ENCODE results near the gene CLEC4D.
"Not testable (repeated sequence)": the region's sequence is repeated elsewhere in the genome, so short reads cannot be mapped to it uniquely, and the experiment has no call there.

The CLEC4D gene

DNA sequence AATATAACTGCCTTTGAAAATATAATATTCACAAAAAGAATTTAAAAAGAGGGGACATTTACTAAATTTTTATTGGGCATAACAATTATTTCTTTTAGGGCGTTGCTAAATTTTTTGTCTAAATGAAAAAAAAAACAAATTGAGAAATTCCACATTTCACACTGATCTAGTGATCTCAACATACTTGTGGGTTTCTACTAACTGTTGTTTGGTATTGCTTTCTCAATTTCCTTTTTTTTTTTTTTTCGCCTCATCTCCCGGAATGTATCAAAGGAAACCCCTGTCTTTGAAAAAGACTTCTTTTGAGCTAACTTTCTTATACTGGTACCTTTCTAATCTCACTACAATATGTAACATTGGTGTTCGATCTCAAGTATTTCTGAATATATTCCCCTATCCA, at the start of gene CLEC4D:
CLEC4D (plus strand) TSS at position 248 of the 400 bp plus-strand sequence. CDS start 230 bp downstream, outside the sequence.
- no peak for FAIRE-seq
- no peak for DNase-seq (ENCODE audit: low spot score)

DNA sequence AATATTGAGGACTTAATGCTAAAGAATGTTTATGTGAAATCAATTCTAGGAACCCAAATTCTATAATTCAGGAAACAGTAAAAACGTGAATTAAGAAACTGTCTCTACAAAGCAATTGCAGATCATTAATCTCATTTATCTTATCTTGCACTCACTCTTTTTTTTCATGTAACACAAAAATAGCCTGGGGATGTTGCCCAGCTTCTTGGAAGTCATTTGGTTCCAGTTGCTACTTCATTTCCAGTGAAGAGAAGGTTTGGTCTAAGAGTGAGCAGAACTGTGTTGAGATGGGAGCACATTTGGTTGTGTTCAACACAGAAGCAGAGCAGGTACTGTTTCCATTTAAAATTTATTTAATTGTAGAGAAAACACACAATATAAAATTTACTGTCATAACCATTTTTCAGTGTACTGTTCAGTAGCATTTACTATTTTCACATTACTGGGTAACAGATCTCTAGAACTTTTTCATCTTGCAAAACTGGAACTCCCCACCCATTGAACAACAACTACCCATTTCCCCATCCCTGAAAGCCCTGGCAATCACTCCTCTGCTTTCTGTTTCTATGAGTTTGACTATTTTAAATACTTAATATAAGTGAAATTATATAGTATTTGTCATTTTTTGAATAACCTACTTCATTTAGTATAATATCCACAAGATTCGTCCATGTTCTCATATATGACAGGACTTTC, 47.9 kb upstream of the CLEC4D start:
- FAIRE-seq (no peak), DNase-seq (ENCODE audit: low spot score) (no peak)

DNA sequence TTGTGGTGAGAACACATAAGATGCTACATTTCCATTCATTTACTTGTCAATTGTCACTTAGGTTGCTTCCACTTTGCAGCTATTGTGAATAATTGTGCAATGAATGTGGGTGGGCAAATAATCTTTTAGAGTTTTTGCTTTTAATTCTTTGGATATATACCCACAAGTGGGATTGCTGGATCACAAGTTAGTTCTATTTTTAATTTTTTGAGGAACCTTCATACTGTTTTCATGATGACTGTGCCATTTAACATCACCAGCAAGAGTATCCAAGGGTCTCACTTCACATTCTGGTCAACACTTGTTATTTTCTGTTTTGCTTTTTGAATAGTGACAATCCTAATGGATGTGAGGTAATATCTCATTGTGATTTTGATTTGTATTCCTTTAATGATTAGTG, 47.1 kb upstream of the CLEC4D start:
- no peak for FAIRE-seq
- no peak for DNase-seq (ENCODE audit: low spot score)

DNA sequence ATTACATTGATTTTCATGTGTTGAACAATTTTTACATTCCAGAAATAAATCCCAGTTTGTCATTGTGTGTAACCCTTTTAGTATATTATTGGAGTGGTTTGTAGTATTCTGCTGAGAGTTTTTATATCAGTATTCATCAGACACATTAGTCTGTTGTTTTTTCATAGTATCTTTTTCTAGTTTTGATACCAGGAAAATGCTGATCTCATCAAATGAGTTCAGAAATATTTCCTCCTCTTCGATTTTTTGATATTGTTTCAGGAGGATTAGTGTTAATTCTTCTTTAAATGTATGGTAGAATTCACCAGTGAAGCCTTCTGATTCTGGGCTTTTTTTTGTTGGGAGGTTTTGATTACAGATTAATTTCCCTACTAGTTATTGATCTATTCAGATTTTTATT, 42.2 kb upstream of the CLEC4D start:
- no peak for FAIRE-seq
- DNase-seq (ENCODE audit: low spot score) = no peak

DNA sequence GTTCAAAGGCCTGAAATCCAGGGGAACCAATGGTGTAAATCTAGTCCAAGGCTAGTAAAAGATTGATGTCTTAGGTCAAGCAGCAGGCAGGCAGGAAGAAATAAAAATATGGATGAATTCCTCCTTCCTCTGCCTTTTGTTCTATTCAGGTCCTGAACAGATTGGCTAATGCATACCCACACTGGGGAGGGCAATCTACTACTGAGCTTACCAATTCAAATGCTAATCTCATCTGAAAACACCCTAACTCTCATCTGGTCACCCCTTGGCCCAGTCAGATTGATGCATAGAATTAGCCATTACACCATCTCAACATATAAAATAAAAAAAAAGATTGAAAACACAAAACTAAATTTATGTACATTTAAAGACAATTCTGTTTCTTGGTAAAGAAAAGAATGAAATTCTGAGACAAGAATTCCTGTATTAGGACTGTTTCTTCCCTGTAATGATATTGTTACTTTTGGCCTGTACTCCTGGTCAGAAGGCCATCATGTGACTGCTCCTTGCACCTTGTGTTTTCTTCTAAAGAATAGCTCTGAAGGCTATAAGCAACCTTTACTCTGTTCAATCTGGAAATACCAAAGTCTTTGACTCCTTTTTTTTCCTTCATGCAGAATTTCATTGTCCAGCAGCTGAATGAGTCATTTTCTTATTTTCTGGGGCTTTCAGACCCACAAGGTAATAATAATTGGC, 37.6 kb upstream of the CLEC4D start:
- no peak for FAIRE-seq
- no peak for DNase-seq (ENCODE audit: low spot score)

DNA sequence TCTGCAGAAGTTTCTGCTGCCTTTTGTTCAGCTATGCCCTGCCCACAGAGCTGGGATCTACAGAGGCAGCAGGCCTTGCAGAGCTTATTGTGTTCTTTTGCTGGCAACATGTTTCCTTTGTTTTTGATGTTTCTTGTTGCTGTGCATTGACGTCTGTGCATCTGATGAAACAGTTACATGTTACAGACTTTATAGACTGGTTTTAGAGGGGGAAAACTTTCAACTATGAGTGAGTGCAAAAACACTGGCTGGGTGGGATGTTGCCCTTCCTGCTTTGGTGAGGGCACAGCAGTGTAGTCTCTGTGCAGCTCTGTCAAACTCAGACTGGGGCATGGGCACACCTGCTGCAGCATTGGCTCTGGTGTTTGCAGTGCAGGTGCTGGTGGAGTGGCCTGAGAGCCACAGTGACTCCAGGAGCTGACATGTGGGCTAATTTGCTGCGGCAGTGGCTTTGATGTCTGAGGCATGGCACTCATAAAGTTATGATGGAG, 30.7 kb upstream of the CLEC4D start:
- FAIRE-seq (no peak), DNase-seq (ENCODE audit: low spot score) (no peak)

DNA sequence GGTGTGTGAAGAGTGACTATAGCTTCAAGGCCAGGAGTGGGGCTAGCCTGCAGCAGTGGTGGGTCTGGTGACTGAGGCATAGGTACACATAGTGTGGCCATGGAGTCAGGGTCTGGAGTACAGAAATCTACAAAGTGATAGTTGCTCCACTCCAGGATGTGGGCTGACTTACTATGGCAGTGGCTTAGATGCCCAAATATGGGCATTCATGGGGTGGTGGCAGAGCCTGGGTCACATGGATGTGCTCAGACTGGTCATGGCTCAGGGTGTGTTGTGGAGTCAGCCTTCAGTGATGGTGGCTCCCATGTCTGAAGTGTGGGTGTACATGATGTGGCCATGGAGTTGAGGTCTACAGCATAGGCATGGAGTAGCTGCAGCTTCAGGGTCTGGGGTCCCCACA, 30.2 kb upstream of the CLEC4D start:
- FAIRE-seq (no peak), DNase-seq (ENCODE audit: low spot score) (no peak)

DNA sequence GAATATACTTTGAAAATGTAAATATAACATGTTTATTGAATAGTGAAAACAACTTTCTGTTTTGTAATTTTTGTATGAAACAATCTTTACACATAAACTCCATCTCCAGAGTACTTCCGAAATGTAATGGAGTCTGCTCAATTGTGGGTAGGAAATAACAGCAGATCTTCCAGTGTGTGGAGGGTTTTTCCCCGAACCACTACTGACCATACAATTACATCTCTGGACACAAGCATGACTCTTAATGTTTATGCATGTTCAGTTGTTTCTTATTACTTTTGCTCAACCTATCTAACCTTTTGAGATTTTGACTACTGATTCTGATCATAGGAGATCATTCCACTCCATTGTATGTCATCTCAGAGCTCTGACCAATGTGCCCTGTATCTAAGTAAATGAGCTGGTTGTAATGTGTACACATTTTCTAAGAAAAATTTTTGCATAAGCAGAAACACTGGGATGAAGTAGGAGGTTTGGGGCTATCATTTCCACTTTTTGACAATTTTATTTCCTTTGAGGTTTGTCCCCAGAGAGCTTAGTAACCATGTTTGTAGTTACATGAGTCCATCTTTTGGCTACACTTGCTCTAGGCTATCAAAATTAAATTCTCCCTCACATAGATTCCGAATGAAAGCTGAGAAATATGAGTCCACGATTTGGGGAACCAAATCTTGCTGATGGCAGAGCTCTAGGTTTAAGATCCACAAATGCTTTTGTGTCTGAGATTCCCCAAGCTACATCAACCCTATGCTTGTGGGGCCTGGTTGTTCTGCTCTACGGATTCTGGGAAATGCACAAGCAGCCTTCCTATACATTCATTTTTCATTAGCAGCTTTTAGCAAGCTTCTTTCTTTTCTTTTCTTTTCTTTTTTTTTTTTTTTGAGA, 21.4 kb upstream of the CLEC4D start:
- DNase-seq (ENCODE audit: low spot score) = no peak
- FAIRE-seq = no peak

DNA sequence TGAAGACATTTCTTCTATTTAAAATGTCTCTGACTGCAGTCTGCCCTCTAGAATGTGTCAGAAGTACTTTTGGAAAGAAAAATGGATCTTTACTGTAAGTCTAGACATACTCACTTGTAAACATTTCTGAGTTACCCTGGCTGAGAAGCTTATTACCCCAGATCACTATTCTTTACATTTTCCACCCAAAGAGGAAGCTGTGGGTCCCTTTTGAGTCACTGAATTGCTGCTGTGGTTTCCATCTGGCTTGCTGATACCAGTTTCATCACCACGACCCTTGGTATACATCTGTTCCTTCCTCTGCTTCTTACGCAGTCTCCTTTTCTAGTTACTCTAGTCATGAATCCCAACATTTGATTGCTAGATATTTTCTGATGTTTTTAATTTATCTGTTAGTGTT, 20.2 kb upstream of the CLEC4D start:
- FAIRE-seq (no peak), DNase-seq (ENCODE audit: low spot score) (no peak)

DNA sequence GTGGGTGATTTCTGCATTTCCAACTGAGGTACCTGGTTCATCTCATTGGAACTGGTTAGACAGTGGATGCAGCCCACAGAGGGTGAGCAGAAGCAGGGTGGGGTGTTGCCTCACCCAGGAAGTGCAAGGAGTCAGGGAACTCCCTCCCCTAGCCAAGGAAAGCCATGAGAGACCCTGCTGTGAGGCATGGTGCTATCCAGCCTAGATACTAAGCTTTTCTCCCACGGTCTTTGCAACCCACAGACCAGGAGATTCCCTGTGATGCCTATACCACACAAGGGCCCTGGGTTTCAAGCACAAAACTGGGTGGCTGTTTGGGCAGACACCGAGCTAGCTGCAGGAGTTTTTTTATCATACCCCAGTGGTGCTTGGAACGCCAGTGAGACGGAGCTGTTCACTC, 17.6 kb upstream of the CLEC4D start:
- not testable (repeated sequence) for FAIRE-seq; DNase-seq (ENCODE audit: low spot score)

DNA sequence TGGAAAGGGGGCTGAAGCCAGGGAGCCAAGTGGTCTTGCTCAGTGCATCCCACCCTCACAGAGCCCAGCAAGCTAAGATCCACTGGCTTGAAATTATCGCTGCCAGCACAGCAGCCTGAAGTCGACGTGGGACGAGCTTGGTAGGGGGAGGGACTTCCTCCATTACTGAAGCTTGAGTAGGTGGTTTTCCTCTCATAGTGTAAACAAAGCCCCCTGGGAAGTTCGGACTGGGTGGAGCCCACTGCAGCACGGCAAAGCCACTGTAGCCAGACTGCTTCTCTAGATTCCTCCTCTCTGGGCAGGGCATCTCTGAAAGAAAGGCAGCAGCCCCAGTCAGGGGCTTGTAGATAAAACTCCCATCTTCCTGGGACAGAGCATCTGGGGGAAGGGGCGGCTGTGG, 17.2 kb upstream of the CLEC4D start:
- not testable (repeated sequence) for FAIRE-seq; DNase-seq (ENCODE audit: low spot score)

DNA sequence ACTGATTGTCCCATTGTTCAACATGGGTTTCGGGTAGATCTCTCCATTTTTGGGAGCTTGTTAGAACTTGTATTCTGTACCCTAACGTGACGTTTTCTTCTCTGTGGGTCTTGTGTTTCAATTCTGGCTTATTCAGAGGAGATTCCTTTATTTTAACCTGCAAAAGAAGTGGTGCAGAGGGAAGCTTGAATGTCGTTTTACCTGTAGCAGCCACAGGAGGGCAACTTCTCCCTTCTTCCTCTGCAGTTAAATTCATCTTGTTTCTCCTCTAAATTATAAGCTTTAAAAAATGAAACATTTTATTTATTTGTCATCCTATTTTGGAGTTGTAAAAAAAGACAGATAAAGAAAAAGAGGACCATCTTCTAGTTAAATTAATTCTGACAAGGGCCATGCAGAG, 13.7 kb upstream of the CLEC4D start:
- FAIRE-seq (no peak), DNase-seq (ENCODE audit: low spot score) (no peak)

DNA sequence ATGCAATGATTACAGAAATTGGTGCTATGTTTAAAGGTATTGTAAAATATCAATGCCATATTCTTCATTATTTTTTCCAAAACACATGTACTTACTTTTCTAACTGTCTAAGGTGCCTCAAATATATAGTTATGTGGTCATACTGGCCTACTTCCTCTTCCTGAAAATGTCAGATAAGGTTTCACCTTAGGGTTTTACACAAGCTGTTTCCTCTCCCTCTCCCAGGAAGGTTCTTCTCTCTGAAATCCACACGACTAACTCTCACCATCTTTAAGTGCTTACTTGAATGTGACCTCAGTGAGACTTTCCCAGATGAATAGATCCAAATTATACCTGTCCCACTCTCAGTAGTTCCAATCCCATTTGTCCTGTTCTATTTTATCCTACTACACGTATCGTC, 11.6 kb upstream of the CLEC4D start:
- DNase-seq (ENCODE audit: low spot score) = no peak
- FAIRE-seq = no peak

DNA sequence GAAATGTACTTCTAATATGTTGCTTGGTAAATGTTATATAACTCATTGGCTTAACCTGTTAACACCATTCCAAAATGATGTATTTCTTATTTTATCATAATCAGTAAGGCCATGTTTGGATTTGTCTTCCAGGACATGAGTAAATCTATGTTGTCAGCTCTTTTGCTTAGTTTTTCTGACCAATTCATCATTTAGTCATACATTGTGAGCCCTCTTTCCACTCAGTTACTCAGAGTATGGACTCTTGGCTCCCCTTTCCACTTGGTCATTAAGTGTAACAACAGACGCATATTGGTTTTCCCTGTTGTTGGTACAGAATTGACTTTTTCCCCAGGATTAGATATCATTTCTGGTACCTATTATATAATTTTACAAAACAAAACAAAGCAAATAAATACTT, 9.0 kb upstream of the CLEC4D start:
- no peak for FAIRE-seq
- no peak for DNase-seq (ENCODE audit: low spot score)

DNA sequence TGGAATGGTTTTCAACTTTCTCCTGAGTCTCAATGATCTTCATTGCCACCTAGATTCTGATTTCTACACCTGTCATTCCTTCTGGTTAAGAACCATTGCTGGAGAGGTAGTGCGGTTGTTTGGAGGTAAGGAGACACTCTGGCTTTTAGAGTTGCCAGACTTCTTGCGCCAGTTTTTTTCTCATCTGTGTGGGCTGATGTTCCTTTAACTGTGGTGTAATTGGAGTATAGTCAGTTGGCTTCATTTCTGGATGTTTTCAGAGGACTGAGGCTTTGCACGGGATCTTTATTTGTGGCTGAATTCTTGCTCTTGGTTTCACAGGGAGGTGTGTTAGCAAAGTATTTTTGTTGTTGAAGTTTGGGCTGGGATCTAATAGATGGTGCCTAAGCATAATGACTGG, 5.7 kb upstream of the CLEC4D start:
- FAIRE-seq (no peak), DNase-seq (ENCODE audit: low spot score) (no peak)

DNA sequence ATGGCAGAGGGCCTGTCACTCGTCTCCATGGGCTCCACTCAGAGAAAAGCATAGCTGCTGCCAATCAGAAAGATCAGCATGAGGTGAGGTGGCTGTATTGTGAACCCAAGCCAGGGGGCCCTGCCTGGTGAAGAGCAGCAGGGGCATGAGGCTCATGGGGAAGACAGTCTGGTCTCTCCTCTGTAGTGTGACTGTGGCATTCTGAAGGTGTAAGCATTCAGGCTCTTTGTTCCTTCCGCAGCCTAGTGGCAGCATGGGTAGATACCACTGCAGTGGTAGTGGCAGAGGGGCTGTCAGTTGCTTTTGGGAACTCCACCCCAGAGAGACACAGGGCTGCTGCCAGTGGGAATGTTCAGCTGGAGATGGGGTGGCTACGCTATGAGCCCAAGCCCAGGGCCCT, 5.1 kb upstream of the CLEC4D start:
- no peak for FAIRE-seq
- no peak for DNase-seq (ENCODE audit: low spot score)

DNA sequence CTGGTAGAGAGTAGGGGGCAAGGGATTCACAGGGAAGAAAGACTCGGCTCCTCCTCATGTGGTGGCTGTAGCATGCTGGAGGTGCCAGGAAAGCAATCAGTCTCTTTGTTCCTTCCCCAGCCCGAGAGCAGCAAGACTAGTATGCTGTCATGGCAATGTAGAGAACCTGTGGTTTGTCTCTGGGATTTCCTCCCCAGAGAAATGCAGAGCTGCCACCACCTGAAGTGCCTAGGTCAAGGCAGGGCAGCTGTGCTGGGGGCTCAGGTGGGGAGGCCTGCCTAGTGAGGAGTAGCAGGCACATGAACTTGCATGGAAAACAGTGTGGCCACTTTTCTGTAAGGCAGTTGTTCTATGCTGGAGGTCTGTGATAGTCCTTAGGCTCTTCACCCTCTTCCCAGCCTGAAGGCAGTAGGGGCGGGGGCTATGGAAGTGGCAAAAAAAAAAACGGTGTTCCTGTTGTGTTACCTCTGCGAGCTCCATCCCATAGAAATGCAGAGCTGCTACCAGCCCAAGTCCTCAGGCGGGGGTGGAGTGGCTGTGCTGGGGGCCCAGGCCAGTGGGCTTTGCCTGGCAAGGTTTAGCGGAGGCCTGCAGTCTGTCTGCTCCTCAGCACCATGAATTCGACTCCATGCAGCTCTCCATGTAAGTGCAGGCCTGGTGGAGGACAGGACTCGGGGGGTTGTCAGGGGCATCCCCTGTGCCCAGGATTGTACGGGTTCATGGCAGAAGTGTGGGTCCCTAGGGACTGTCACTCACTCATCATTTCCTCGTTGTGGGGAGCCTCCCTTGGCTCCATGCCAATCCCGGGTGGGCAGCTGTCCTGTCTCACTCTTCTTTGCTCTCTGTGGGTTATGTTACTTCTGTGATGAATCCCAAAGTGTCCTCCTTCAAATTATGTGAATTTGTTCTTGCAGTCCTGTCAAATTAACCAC, 4.1 kb upstream of the CLEC4D start:
- FAIRE-seq = no peak
- DNase-seq (ENCODE audit: low spot score) = no peak

DNA sequence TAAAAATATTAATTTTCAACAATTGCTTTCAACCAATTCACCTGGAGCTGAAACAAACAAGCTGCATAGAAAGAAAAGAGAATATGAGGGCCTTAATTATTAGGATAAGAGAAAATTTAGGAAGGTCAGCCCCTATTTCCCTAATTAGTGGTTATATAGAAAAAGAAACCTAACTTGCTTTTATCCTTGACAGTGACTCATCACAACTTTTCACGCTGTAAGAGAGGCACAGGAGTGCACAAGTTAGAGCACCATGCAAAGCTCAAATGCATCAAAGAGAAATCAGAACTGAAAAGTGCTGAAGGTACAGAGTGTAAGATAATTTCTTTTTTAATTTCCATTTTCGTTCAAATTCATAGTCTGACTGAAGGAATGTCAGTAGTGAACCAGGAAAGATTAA, 4.7 kb downstream of the CLEC4D start:
- no peak for FAIRE-seq
- DNase-seq (ENCODE audit: low spot score) = no peak

DNA sequence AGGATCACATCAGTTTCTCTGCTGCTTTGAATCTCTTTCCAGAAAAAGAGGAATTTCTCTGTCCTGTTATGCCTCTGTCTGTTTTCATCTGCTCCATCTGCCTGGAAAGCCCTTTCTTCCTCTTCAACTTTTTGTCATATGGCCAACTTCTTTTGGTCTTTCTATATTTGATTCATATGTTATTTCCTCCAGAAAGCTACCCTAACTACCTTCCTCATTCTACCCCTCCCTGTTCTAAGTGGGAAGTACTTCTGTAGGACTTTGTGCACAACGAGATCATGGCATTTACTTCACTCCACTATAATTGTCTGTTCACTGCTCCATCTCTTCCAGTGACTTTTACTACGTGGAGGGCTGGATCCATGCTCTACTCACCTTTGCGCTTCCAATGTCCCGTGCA, 5.9 kb downstream of the CLEC4D start:
- FAIRE-seq = no peak
- DNase-seq (ENCODE audit: low spot score) = no peak

DNA sequence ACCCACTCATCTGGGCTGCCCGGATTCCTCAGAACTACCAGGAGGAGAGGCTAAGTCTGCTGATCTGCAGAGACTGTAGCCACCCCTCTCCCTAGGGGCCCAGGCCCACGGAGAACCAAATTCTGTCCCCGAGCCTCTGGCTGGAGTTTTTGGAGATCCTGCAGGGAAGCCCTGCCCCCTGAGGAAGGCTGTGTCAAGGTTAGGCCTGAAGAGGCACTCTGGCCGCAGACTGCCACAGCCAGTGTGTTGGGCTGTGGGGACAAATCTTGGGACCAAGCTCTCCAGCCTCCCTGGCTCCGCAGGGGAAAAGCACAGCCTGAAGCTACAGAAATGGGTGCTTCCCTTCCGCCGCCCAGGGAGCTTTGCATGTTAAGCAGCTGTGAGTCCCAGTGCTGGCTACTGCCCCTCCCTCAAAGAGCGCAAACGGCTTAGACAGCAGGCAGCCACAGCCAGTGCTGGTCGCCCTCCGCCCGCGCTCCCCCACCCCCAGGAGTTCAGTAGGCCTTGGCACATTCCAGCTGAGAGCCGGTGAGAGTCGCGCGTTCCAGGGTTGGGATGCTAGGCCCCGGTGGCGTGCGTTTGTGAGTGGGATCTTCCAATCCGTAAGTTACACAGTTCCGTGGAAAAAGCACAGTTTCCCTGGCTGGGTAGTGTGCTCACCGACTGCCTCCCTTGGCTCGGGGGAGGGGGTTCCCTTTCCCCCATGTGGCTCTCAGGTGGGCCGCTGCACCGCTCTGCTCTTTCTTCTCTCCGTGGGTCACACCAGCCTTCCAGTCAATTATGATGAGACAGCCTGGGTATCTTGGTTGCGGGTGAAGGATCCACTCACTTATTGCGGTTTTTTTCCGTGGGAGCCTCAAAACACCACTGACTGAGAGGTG, 14.2 kb downstream of the CLEC4D start:
- DNase-seq (ENCODE audit: low spot score) = no peak
- FAIRE-seq = no peak
